Activated CD4-positive, alpha-beta T cell treated with anti-CD3 and anti-CD28 coated beads, Interleukin-2, amount 50 U/mL, for 1 hour (primary cell): ENCODE measurements around the gene CPVL.
"Not testable (repeated sequence)": the region's sequence is repeated elsewhere in the genome, so short reads cannot be mapped to it uniquely, and the experiment has no call there.

Experiments used
- DNase-seq: peaks from one replicate; pipeline ENCODE4 v3.0.0-alpha.2; 2020

Gene CPVL

DNA sequence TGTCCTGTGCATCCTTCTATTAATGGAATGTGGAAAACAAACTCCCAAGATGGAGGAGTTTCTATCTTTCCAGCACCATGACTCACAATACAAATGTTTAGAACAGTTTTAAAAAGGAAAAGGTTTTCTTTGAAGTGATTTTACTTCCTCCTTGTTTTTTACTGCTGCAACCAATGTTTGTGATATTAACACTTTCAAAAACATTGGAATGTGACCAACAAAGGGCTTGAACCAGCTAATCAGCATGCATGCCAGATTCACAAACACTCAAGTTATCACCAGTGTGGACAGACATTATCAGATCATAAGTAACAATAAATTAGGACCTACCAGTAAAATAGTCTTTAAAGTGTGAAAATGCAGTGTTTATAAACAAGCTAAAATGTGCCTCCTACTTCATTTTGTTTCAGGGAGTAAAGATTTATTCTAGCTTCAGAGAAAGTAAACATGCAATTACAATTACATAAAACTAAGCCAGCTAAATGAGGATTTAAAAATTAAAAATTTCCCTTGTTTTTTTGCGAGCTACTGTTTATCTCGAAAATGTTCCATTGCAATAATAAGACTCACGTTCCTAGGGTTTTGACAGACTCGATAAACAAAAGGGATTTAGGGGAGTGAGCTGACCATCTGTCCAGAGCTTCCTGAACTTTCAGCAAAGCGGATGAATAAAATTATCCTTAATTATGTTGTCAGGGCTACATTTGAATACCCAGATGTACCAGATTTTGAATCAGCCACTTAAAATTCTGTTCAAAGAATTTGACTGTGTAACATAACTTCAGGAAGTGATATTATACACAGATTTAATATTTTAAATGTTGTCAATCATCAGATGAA, 29.8 kb downstream of the CPVL start:
- no peak for DNase-seq

- no peak for DNase-seq
Measured at GRCh38 chr7:29115753-29116152, 30.6 kb downstream of the CPVL start.

DNA sequence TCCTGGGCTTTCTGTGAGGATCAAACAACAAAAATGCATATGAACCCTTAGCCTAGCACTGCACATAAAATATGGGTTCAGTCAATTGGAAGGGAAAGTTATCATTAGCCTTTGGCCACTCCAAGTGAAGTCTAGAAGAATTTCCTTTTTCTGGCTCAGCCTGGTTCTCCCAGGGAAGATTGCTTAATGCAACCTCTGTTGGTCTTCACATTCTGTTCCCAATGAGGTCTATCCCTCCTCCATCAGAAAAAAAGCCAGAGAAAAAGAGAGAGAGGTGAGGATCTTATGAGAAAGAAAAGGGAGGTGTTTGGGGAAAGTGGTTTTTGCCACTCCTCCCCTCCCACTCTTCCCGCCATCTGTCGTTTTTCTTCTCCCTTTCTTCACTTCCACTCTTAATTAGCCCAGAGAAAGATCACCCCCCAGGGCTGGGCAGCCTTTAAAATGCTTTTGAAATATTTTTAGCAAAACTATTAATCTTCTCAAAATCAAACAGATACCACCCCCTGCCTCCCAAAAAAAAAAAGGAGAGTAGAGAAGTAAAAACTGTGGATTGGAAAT, 31.1 kb downstream of the CPVL start:
- DNase-seq: no peak

GRCh38 chr7:29114266-29114665, 32.1 kb downstream of the CPVL start:
- not testable (repeated sequence) for DNase-seq

GRCh38 chr7:29113384-29114102, 32.8 kb downstream of the CPVL start:
- no peak for DNase-seq

GRCh38 chr7:29112721-29113120, 33.6 kb downstream of the CPVL start:
- DNase-seq: no peak

DNA sequence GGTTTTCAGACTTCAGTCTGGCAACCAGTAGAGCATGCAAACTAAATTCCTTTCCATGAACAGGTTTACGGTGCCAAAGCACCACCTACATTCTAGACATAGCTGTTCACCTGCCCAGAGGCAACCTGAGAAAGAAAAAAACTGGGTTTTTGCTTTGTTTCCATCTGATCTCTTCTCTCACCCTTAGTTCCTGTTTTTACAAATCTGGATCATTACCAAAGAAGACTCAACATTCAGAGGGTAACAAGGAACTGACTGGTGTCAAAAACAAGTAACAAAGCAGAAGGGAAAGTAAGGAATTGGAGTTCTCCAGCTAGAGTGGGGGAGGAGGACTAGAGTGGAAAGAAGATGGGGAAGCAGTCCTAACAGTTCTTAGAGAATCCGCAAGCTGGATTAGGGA, 36.4 kb downstream of the CPVL start:
- no peak for DNase-seq

DNA sequence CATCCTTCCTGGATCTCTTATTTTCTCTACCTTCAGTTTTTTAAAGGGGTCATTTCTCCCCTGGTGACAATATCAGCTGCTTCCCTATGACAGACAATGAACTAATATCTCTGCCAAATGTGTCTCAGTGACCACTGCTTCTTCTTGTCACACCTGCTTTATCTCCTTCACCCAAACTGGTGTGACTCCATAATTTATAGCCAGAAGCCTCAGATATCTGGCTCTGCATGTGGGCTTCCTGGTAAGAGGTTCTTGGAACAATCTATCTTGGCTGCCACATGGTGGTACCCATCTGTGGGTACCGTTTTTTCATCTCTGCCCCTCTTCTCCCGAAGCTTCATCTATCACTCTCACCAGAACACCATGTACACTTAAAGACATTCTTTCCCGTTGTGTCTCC, 37.0 kb downstream of the CPVL start:
- no peak for DNase-seq

- DNase-seq: no peak
Measured at GRCh38 chr7:29107056-29107455, 39.3 kb downstream of the CPVL start.

DNA sequence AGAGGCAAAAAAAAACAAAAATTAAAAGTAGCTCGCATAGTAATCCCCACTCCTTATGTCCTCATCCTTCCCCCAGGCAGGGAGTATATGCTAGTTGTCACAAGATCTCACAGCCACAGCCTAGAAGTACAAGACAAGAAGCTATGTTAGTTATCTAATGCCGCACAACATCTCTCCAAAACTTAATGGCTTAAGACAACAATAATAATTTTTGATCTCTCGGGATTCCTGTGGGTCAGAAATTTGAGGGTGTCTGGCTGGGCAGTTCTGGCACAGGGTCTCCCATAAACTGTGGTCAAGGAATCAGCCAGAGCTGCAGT, 39.7 kb downstream of the CPVL start:
- DNase-seq: no peak

- DNase-seq: no peak
Measured at GRCh38 chr7:29105752-29106668, 40.3 kb downstream of the CPVL start.

DNA sequence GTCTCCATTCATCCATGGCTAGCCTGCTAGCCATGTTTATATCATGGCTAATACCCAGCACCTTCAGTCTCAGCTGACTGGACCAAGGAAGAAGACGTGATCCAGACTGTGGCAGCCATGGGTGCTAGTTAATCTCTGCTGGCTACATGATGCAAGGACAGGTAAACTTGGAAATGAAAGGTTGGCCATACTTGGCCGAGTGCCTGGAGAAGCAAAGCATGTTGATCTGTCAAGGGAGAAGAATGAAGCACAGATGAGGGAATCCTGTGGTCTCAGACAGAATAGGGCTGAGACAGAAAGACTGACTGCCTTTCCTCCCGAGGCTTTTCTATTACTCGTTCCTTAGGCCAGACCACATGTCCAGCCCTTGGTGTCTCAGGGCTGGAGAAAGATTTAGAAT, 41.1 kb downstream of the CPVL start:
- no peak for DNase-seq

DNA sequence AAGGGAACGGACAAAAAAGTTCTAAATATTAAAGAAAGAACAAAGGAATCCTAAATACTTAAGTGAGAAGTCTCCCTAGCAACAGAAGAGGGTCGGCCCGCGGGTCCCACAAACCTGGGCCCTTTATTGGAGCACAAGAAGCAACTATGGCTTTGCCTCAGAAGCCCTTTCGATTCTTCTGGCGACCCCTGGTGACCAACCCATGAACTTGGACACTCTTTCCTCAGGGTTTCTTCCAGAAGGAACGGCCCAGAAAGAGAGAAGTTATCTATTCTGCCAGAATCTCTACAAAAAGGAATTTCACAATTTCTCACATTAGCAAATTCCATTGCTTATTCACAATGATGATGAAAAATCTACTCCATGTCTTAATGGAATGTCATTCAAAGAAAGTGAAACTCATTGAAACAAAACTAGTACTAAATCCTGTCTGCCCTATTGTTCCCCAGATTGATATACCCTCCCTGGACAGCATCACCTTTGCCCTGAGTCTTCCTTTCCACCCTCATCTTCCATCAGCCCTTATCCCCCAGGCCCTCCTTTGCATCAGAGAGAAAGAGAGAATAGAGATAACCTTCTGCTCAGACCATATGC, 43.7 kb downstream of the CPVL start:
- no peak for DNase-seq

DNA sequence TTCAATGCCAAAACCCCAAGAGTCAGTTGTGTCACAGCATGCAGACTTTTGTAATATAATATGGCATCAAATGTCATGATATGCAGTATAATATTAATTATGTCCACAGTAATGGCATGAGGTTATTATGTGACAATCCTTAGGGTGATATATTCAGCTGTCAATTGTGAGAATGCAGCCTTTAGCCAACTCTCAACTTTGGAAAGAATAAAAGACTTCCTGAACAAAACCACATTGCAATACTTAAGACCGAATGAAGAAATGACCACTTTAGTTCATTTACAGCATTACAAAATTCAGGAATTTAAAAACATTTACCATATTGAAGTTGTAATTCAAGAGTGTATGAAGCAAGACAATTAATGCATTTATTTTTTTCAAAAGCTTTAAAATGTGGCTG, 45.4 kb downstream of the CPVL start:
- DNase-seq: no peak

GRCh38 chr7:29099896-29100847, 46.2 kb downstream of the CPVL start:
- no peak for DNase-seq

GRCh38 chr7:29096446-29096730, 49.9 kb downstream of the CPVL start:
- no peak for DNase-seq

DNA sequence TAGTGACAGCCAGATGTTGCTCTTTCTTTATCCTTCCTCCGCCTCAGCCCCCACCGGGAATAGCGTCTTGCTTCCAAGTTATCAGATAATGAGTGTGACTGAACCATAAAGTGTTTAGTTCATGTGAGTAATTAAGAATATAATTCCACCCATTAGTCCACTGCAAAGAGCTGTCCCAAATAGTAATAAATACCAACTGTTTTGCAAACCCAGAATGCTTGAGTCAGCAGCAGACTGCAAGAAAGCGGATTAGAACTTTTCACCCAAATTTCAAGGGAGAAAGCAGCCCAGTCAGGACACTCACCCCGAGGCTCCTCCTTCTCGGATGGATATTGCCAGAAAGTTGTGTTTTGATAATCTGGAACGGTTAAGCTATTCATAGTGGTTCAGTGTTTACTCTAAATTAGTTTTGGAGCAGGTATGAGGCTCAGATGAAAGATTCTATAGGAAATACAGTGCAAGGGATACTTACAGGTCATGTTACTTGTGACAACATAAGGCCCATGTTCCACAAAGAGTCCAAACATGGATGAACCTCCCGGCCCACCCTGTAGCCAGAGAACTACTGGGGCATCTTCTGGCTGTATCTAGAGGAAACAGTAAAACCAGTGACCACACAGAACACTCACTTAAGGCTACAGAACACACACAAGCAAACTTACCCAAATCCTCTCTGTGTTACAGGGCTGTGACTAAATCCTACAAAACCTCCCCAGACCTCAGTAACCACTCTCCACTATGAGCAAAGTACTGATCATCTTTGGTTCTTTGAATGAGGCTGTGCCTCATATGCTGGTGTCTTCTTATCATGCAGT, 50.5 kb downstream of the CPVL start:
- DNase-seq: no peak

GRCh38 chr7:29093091-29093490, 53.2 kb downstream of the CPVL start:
- not testable (repeated sequence) for DNase-seq

DNA sequence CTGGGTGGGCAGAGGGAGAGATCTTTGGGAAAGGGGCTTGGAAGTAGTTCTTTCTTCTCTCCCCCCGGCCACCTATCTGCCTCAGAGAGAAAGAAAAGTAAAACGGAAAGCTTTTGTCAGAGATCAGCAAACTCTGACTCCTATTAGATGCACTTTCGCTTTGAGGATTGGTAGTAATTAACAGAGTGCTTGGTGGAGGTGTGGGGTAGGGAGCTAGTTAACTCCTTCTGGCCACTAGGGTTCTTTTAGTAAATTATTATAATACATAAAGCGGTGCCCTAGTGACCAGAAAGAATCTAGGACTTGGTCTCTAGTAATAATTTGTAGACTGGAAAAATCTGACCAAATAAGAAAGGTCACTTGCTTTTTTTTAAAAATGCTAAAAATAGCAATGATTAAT, 54.6 kb downstream of the CPVL start:
- DNase-seq: no peak

DNA sequence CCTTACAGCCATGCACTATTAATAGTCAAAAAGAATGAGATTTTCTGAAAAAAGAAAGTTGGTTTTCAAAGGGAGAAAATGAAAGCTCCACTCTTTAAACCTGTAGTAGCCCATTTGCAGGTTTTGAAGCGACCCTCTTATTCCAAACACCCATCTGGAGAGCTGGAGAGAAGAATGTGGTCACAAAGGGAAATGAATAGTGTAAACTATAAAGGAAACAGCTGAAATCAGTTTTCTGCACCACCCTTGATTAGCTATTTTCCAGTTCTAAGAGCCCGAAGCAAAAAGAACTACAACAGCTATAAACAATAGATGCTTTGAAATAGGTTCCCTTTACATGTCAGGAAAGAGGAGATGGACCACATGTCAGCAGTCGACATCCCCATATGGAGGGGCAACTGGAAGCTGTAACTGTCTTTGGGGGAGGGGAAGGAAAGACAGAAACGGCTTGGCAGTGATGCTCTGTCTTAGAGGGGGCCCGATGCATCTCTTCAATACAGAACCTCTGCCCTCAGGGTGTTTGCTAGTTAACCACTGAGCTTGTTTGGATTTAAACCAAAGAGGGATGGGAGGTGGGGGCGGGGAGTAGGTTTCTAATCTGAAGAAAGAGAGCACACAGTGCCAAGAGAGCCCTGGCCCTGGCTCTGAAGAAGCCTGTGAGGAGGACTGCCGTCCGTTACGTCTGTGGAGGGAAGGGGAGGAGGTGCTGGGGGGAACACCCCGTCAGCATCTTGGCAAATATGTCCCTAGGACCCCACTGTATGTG, 55.3 kb downstream of the CPVL start:
- DNase-seq: no peak
